ENCODE data around the gene NEUROD1.
"Not testable (repeated sequence)": the region's sequence is repeated elsewhere in the genome, so short reads cannot be mapped to it uniquely, and the experiment has no call there.

NEUROD1 gene

DNA sequence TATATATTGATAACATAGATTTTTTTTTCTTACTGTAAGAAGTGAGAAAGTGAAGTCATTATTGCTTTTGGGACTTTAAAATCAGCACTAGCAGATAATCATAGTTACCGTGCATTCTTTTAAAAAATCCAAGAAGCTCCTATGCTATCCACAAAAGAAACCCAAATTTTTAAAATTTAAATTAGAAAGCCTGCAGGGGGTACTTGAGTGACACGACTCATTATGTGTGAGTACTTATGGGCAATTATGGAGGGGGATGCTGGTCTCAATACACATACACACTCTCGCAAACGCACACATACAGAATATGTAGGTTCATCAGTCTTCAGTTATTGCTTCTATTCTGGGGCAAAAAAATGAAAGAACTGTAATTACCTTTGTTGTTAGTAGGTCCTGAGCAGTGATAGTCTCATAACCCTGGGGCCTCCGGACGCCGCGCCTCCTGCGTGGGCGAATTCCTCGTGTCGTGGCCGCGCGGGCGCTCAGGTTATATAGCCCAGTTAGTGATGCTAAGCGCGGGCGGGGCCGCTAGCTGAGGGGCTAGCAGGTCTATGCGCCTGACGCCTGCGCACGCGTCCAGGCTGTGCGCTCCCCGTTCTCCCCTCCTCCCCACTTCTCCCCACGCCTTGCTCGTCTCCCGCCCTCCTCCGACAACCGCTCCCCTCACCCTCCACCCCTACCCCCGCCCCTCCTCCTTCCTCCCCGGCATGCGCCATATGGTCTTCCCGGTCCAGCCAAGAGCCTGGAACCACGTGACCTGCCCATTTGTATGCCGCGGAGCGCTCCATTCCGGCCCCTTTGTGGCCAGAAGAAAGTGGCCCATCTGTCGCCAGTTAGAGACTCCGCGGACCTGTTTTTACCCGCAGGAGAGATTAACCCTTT, at the start of gene NEUROD1:
Gene NEUROD1, minus strand, starts transcription at position 463 of the 882 bp plus-strand sequence. CDS start 1,657 bp downstream, outside the sequence.
- no peak for DNase-seq (ENCODE audit: low read depth)

DNA sequence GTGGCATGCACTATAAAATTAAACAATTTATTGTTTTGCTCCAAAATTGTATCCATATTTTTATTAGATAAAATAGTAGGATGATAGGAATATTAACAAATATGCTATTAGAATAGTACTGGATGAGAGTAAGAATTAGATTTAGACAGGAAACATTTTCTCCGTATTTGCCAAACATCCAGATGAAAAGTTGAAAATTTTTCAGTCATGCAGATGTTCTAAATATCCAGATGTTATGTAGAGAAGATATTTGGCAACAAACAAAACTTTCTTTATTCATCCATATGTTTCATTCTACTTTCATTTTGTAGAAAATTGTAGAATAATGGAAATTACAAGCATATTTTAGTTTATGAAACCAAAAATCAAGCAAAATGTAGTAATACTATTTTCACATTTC, 45.2 kb upstream of the NEUROD1 start:
- DNase-seq (ENCODE audit: low read depth) = no peak

DNA sequence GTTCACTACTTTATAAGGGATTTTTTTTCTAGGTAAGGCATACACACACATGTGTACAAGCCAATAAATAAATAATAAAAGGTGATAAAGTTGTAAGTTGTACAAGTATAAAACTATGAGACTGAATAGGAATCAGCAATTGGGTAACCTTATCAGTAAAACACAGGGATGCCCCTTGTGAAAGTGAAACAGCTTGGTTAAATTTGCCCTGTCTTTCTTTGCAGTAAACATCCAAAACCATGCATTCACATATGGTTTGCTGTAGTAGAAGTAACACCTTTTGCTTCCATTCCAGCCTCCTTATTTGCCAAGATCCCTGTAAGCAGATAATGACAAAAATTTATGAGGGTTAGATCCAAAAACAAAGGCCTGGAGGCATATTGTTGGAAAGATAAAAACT, 44.3 kb upstream of the NEUROD1 start:
- no peak for DNase-seq (ENCODE audit: low read depth)

DNA sequence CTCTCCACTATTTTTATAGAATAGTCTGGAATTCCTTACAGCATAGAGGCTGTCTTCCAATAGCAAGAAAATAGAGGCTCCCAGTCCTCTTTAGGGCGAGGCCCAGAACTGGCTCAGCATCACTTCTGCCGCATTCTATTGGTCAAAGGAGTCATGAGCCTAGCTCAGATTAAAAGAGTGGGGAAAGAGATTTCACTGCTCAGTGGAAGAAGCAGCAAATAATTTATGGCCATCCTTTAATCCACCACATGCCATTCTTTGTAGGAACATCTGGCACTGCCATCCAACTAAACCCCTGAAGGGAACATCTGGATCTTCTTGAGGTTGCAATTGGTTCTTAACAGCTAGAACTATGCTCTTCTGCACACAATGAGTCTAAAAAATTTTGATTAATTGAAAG, 43.4 kb upstream of the NEUROD1 start:
- no peak for DNase-seq (ENCODE audit: low read depth)

DNA sequence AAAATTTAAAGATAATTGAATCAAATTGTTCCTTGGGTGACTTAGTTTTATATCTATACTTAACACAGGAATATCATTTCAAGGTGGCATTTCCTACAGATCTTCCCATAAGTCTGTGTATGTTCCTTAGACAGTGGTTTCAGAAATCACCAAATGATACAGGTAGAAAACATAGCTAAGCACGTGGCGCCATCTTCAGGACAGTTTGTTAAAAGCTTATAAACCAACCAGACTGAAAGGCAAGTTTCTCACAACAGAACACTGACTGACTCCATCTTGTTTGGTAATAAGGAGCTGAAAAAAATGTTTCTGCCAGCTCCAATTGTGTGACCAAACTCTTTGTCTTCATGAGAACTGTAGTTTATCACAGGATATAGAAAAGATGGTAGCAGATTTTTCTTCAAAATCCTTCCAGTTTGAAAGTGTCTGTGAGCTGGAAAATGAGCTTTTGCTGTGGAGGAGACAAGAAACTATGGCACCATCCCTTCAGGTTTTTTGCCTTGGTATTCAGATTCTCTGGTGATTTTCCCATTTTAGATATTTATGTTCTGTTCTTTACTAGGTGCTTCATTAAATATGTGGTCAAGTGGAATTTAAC, 34.8 kb upstream of the NEUROD1 start:
- DNase-seq (ENCODE audit: low read depth) = peak; percentile 42

DNA sequence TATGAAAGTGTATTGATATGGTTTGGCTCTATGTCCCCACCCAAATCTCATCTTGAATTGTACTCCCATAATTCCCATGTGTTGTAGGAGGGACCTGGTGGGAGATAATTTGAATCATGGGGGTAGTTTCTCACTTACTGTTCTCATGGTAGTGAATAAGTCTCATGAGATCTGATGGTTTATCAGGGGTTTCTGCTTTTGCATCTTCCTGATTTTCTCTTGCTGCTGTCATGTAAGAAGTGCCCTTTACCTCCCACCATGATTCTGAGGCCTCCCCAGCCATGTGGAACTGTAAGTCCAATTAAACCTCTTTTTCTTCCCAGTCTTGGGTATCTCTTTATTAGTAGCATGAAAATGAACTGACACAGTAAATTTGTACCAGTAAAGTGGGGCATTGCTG, 30.7 kb upstream of the NEUROD1 start:
- DNase-seq (ENCODE audit: low read depth) = not testable (repeated sequence)

DNA sequence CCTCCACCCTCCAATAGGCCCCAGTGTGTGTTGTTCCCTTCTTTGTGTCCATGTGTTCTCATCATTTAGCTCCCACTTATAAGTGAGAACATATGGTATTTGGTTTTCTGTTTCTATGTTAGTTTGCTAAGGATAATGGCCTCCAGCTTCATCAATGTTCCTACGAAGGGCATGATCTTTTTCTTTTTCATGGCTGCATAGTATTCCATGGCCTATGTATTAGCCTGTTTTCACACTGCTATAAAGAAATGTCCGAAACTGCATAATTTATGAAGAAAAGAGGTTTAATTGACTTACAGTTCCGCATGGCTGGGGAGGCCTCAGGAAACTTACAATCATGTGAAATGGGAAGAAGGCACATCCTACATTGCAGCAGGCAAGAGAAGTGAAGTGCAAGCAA, 22.2 kb upstream of the NEUROD1 start:
- not testable (repeated sequence) for DNase-seq (ENCODE audit: low read depth)

DNA sequence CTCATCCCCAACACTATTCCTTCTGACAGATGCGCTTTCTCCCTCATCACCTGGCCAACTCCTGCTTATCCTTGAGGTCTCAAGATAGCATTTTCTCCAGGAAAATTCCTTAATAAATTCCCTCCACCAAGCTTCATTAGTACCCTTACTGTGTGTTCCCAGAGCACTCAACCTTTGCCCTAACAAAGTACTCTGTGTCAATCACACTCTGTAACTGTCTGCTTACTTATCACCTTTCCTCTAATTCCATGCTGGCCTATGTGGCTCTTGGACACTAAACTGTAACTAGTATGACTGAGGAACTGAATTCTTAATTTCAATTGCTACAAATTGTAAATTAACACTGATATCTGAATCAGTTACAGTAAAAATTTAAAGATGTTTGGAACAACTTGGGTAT, 17.9 kb upstream of the NEUROD1 start:
- no peak for DNase-seq (ENCODE audit: low read depth)

DNA sequence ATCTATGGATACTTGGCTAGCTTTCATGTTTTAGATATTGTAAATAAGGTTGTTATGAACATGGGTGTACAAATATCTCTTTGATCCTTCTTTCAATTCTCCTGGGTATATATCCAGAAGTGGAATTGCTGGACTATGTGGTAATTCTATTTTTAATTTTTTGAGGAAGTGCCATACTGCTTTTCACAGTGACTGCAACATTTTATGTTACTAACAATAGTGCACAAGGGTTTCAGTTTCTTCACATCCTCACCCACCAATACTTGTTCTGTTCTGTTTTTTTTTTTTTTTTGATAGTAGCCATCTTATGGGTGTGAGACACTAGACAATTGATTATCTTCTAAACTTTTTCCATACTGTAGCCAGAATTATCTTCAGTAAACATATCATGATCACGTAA, 17.3 kb upstream of the NEUROD1 start:
- DNase-seq (ENCODE audit: low read depth) = no peak

DNA sequence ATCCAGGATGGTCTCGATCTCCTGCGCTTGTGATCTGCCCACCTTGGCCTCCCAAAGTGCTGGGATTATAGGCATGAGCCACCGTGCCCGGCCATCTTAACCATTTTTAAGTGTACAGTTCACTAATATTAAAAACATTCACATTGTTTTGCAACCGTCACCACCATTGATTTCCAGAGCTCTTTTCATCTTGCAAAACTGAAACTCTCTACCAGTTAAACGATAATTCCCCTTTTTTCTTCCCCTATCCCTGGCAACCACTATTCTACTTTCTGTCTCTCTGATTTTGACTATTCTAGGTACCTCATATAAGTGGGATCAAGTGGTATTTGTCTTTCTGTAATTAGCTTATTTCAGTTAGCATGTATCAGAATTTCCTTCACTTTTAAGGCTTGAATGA, 16.8 kb upstream of the NEUROD1 start:
- DNase-seq (ENCODE audit: low read depth) = no peak

DNA sequence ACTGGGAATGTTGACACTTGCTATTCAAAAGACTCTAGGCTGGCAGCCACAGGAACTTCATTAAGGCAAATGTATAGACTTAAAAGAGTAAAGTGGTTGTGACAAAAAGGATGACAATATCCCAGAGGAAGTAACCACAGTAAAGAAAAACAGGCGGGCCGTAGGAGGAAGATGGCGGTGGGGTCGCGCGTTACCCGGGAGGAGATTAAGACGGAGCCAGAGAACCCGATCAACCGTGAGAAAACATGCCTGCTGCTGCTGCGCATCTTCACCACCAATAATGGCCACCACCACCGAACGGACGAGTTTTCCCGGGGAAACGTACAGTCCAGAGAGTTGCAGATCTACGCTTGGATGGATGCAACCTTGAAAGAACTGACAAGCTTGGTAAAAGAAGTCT, 14.0 kb upstream of the NEUROD1 start:
- no peak for DNase-seq (ENCODE audit: low read depth)

DNA sequence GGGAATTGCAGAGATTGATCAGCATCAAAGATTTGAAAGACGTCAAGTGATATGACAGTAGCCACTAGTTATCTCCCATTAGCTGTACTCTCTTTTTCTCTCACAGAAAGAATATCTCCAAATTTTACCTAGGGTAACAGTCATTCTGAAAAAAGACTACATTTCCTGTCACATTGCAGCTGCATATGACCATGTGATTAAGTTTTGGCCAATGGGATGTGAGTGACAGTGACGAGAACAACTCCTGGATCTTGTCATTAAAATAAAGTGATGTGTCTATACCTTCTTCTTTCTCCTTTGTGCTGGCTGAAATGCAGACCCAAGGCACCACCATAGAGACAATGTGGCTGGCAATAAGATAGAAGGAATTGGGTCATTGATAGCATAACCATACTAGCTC, 10.5 kb upstream of the NEUROD1 start:
- no peak for DNase-seq (ENCODE audit: low read depth)

DNA sequence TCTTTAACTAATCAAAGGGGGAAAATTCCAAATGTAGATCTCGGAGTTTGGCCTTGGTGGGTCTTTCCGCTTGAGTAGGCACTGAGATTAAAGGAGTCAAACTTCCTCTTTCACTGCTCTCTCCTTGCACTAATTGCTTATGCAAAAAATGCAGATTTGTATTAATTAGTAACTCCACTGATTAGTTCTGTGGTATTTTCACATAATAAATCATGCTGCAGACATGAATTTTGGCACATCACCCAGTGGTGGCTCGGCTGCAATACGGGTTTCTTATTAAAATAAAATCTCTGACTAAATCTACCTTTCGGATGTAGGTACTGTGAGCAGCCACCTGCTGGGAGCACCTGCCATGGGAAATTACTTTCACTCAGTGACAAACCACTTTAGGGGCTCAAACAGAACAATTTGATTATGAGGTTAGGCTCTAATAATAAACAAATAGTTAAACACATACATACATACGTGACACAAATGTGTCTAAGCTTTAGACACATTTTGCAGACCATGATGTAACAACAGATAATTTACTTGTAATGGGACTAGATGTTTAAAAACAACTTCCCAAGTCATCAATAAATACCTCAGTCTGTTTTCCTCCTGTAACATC, 6.4 kb upstream of the NEUROD1 start:
- no peak for DNase-seq (ENCODE audit: low read depth)

DNA sequence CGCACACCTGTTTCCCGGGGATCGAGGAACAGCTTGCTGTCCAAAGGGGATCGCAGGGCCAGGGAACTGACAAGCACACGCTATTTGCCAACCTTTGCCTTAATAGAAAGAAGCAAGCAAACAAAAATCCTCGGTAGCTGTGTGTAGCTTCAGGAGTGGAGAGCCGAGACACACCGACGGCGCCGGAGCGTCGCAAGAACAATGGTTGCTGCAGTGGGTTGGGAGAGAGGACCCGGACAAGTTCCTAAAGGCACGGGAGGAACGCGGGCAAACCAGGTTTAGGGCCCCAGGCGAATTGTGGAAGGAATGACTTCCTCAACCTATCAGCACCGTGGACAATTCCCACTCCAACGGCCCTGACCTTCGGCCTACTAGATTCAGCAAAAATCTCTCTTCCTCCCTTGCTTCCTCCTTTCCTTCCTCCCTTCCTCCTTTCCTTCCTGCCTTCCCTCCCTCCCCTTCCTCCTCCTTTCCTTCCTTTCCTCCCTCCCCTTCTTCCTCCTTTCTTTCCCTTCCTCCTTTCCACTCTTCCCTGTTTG, 4.9 kb upstream of the NEUROD1 start:
- DNase-seq (ENCODE audit: low read depth) = no peak

DNA sequence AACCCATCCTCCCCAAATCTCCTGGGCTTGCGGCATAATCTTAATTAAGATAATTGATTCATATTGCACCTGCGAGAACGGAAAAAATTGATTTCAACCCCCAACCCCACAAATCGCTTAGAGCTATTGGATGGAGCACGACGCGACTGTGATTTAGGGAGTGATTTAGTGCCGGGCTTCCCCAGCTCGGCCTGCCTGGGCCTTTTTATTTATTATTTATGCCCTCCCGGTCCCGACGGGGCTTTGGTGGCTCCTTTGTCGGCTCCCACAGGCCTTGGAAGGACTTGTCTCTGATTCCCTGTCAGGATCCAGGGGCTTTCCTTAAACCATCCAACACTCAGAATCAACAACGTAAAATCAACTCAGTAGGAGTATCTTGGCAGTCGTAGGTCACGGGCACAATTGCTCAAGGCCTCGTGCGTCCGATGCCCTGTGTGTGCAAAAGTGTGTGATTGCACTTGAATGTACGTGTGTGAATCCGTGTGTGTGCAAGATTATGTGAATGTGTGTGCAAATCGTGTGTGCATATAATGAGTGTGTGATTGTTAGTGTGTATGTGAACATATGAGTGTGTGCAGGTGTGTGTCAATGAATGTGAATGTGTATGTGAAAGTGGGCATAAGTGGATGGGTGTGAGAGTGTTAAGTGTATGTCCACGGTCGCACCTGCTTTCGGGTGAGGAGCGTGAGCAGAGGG, 4.3 kb upstream of the NEUROD1 start:
- DNase-seq (ENCODE audit: low read depth) = no peak

DNA sequence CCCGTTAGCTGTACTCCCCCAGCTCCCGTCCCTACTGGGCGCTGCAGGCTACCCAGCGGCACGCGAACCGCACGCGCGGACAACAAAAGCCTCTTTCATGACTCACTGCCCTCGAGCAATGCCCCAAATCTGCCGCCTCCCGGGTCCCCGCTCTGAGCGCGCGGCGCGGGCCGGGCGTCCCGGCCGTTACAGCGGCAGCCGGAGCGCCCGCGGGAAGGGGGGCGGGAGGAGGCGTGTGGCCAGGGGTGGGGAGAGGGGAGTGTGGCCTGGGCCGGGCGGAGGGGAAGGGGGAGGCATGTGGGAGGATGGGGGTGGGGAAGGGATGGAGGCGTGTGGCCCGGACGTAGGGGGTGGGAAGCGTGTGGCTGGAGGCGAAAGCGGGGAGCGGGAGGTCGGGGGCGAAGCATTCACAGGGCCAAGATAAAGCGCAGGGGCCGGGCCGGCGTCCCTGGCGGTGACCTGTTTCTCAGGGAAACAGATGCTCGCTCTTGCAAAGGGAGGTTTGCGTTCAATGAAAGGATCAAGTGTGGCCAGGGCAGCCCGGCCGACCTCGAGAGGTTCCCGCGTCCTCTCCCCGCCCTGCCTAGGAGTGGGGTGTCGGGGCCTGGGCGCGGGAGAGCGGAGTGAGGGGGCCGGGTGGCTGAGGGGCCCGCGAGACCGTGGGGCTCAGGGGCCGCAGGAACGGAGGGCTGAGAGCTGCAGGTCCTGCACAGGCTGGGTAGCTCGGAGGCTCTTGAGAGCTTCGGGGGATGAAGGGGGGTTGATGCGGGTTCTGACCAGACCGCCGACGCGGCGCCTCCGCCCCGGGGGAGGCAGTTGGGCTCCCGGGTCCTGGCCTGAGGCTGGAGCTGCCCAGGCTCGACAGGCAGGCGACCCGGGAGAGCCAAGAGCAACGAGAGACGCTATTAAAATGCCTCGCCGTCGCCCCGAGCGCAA, 3.5 kb upstream of the NEUROD1 start:
- DNase-seq (ENCODE audit: low read depth) = no peak

DNA sequence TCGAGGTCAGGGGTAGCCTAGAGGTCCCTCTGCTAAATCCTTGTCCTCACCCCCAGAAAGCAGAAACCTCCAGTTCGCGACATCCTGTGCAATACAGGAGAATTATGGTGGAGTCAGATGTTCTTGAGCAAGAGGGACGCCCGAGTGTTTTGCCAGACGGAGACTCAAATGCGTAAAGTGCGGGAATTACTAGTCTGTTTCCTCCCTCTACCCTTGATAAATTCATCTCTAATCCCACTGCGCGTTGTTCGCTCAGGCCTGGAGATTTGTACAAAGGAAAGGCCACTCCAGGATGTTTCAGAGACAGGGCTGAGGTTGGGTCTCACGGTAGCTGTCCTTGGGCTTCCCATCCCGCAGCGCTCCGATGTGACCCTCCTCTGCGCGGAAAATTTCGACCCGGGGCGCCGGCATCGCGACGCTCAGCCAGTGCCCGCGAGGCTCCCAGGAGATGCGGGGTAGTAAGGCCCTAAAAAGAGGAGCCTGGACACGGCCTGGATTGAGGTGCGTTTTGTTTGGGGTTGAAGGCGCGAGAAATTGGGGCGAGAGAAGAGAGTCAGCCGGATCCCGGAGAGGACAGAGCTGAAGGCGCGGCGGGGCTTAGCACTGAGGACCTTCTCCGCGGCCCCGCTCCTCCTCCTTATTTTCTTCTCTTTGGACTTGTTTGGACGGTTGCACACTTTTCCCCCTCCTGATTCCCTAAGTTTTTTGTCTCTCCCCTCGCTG, 2.6 kb upstream of the NEUROD1 start:
- DNase-seq (ENCODE audit: low read depth) = no peak

DNA sequence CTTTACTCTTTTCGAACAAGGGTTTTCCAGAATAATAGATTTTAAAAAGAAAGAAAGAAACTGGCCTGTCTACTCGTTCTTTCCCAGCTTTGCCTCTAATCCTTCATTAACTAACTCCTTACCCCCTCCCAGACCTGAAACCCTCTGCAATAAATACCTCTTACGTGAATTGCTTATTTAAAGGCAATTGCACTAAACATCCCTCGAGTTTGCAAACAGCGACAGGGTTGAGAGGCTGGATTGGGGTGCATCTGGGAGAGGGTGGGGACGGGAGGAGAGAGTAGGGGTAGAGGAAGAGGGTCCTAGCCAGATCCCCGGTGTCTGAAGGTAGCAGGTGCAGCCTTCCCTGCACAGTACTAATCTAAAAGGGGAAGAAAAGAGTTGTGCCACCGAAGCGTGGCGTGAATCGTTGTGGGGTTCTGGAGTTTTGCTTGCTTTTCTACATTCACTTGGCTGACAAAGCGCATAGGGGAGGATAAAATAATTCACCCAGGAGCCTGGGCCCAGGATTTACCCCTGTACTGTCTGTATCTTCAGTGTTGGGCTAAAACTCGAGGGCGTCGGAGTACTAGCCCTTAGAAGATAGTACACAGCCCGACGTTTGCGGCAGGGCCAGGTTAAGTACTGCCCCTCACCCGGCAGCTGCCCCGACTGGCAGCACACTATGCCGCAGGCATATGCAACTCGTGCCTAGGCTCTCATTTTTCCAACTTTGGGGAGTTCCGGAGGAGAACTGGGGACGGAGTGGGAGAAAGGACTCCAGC, 1.9 kb upstream of the NEUROD1 start:
- DNase-seq (ENCODE audit: low read depth) = no peak

DNA sequence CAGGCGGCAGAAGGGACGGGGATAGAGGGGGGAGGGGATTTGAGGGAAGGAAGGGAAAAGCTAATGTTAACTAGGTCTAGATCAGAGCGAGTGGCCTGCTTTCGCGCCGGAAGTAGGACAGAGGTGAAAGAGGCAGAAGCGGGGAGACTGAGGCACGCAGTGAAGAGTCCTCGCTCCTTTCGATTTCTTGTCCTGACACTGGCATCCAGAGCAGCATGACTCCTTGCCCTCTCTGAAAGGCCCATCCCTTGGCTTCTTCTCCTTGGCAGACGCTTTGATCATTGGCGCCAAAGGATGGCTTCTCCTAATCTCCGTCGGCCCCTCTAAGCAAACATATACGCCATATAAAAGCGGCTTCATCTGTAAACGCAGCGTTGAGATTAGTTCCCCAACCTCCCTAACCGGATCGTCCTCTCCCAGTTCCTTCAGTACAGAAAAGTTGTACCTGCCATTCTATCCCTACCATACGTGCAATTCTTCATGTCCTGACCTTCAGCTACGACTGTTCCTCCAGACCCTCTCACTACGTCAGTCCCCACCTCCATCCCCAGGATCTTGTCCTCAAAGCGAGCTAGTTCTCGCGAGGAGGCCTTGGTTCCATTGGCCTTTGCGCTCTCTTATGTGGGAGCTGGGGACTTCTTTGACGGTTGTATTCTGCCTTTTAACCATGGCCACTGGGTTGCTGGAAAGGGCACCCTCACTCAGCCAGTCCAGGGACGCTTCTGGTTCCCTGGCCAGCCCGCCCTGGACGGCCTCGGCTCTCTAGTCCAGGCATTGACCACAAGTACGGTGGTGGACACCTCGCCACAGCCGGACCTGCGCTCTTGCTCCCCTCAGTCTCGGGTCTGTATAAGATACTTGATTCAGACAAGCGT, 857 bp upstream of the NEUROD1 start:
- no peak for DNase-seq (ENCODE audit: low read depth)
